GM12878 (cell line): Measurements from ENCODE around the gene RSRC1. TPM values are rescaled to one million over a fixed set of nuclear protein-coding genes. Genes with fewer than 3 reads are reported as not detected.

Experiments used
- ATAC-seq: fragments of 200-7000 bp; cut with Tn5 transposase; 3 replicates; pipeline ENCODE4 v1.9.1; 2020; ENCODE audit warnings: mild to moderate bottlenecking, moderate library complexity
- BruUV-seq: library from RNA; stranded (reverse); fragments of 400-500 nt; replicated peaks from 2 replicates; lab custom pipeline; 2021; lab: Mats Ljungman, UMichigan
- CTCF ChIA-PET: fragments of 300-600 bp; sonication (Branson Sonifier 250); formaldehyde crosslinking; extraction: SDS; loops from one replicate; lab custom pipeline; 2021; ENCODE audit warnings: inconsistent platforms; lab: Yijun Ruan, JAX
- POLR2A ChIA-PET: fragments of 350-600 bp; formaldehyde crosslinking; extraction: SDS; loops from one replicate; lab custom pipeline; 2021; ENCODE audit warnings: inconsistent platforms; lab: Charles Lee
- RAD21 ChIA-PET: fragments of 300-600 bp; sonication (Branson Sonifier 250); formaldehyde crosslinking; loops from one replicate; lab custom pipeline; 2023; ENCODE audit warnings: antibody characterized with exemption; ENCODE audit not compliant: unreplicated experiment; lab: Charles Lee
- SMC1A ChIA-PET: fragments of 300-600 bp; sonication (Branson Sonifier 250); formaldehyde crosslinking; loops from one replicate; lab custom pipeline; 2023; ENCODE audit not compliant: unreplicated experiment, uncharacterized antibody; lab: Charles Lee
- DNase-seq: peaks from one replicate; pipeline ENCODE4 v3.0.0-alpha.2; 2011; ENCODE audit warnings: low read depth, low spot score
- FAIRE-seq: peaks from 3 replicates; lab custom pipeline; 2011; peaks lifted over from hg19 to GRCh38; lab: Jason Lieb, UNC
- H2AFZ ChIP-seq: 2 replicates; pipeline ENCODE4 v1.6.0; 2011; ENCODE audit warnings: low read depth, low read length, control low read depth; ENCODE audit not compliant: control insufficient read depth
- H3K27ac ChIP-seq: 2 replicates; pipeline ENCODE4 v1.5.1; 2011; ENCODE audit warnings: control low read depth; ENCODE audit not compliant: control insufficient read depth, insufficient read depth
- H3K27me3 ChIP-seq, 2 experiments: replicated peaks in 1 of 2; 2 replicates each; pipeline versions ENCODE4 v1.6.0 to v1.6.1; 2011; ENCODE audit warnings: low read length in 1 of 2; ENCODE audit not compliant: control insufficient read depth in 2 of 2, insufficient read depth in 2 of 2
- H3K36me3 ChIP-seq, 2 experiments: 2 replicates each; pipeline ENCODE4 v1.5.1; 2011; ENCODE audit warnings: low read length in 1 of 2; ENCODE audit not compliant: control insufficient read depth in 2 of 2, insufficient read depth in 2 of 2
- H3K4me1 ChIP-seq: 2 replicates; pipeline ENCODE4 v1.6.1; 2011; ENCODE audit warnings: mild to moderate bottlenecking, low read length, moderate library complexity, mixed read lengths; ENCODE audit not compliant: control insufficient read depth, insufficient read depth
- H3K4me2 ChIP-seq: 2 replicates; pipeline ENCODE4 v1.6.0; 2011; ENCODE audit warnings: control low read depth; ENCODE audit not compliant: control insufficient read depth, insufficient read depth
- H3K4me3 ChIP-seq: fragments of 200-600 bp; sonication (generic); 2 replicates; pipeline ENCODE4 v1.5.1; 2016
- H3K79me2 ChIP-seq: 2 replicates; pipeline ENCODE4 v1.6.0; 2011; ENCODE audit warnings: low read length; ENCODE audit not compliant: control insufficient read depth, insufficient read depth
- H3K9ac ChIP-seq: 2 replicates; pipeline ENCODE4 v1.8.0; 2011; ENCODE audit warnings: low read length, control low read depth, mixed read lengths; ENCODE audit not compliant: control insufficient read depth, insufficient read depth
- H3K9me3 ChIP-seq: replicated peaks from 3 replicates; pipeline ENCODE4 v1.5.1; 2011; ENCODE audit warnings: mild to moderate bottlenecking, low read length; ENCODE audit not compliant: control insufficient read depth, insufficient read depth
- H4K20me1 ChIP-seq: 2 replicates; pipeline ENCODE4 v1.6.0; 2011; ENCODE audit not compliant: control insufficient read depth, insufficient read depth
- ASH2L ChIP-seq: fragments of 300-600, 200-600 bp; sonication (generic); IDR thresholded peaks from 2 replicates; pipeline ENCODE4 v1.6.1; 2017; ENCODE audit warnings: low read depth, mild to moderate bottlenecking, borderline replicate concordance
- CBFB ChIP-seq: IDR thresholded peaks from 2 replicates; pipeline ENCODE4 v1.6.1; 2016; ENCODE audit warnings: antibody characterized with exemption, low read depth
- CBX5 ChIP-seq: sonication (generic); IDR thresholded peaks from 2 replicates; pipeline ENCODE4 v1.6.1; 2016; ENCODE audit warnings: low read depth, moderate library complexity, mild to moderate bottlenecking, inconsistent platforms
- CHD4 ChIP-seq: fragments of 200-600 bp; sonication (generic); IDR thresholded peaks from 2 replicates; pipeline ENCODE4 v1.6.1; 2016; ENCODE audit warnings: mild to moderate bottlenecking
- EGR1 ChIP-seq, 2 experiments: IDR thresholded peaks; 1 replicate in 1 of 2; 2 replicates in 1 of 2; pipeline ENCODE4 v1.6.1; 2011 to 2012; ENCODE audit warnings: low read depth in 2 of 2, low read length in 2 of 2, borderline replicate concordance in 1 of 2, mild to moderate bottlenecking in 1 of 2, moderate library complexity in 1 of 2
- EP300 ChIP-seq, 2 experiments: fragments of 150-350 bp in 1 of 2; IDR thresholded peaks; 2 replicates each; pipeline ENCODE4 v1.6.1; 2011 to 2012; ENCODE audit warnings: low read depth in 2 of 2, low read length in 2 of 2, borderline replicate concordance in 1 of 2, improper control_type of control experiment in 1 of 2, inconsistent platforms in 1 of 2; ENCODE audit not compliant: control insufficient read depth in 1 of 2
- ETV6 ChIP-seq, 2 experiments: fragments of 450-650 bp in 1 of 2; IDR thresholded peaks in 1 of 2; conservative IDR thresholded peaks in 1 of 2; 2 replicates each; pipeline ENCODE4 v1.6.1; 2014; ENCODE audit warnings: antibody characterized with exemption in 1 of 2, borderline replicate concordance in 1 of 2, low read depth in 1 of 2, mild to moderate bottlenecking in 1 of 2, moderate library complexity in 1 of 2
- HDAC6 ChIP-seq: fragments of 200-600 bp; sonication (generic); IDR thresholded peaks from one replicate; pipeline ENCODE4 v1.8.0; 2017; ENCODE audit warnings: antibody characterized with exemption; ENCODE audit not compliant: unreplicated experiment
- MYB ChIP-seq: fragments of 150-350 bp; IDR thresholded peaks from 2 replicates; pipeline ENCODE4 v1.6.1; 2014; ENCODE audit warnings: mild to moderate bottlenecking, low read depth, low read length, borderline replicate concordance
- MYC ChIP-seq: IDR thresholded peaks from 2 replicates; pipeline ENCODE4 v1.6.1; 2011; ENCODE audit warnings: mild to moderate bottlenecking, low read length, moderate library complexity, inconsistent platforms; ENCODE audit not compliant: insufficient read depth, insufficient replicate concordance, insufficient read length, severe bottlenecking
- SREBF1 ChIP-seq: IDR thresholded peaks from 2 replicates; pipeline ENCODE4 v1.6.1; 2012; ENCODE audit warnings: mild to moderate bottlenecking, low read length
- STAT3 ChIP-seq: IDR thresholded peaks from 2 replicates; pipeline ENCODE4 v1.6.1; 2011; ENCODE audit warnings: low read depth, low read length, improper control_type of control experiment
- TAF1 ChIP-seq: IDR thresholded peaks from 2 replicates; pipeline ENCODE4 v1.6.1; 2011; ENCODE audit warnings: mild to moderate bottlenecking, low read depth, low read length, borderline replicate concordance
- TCF7 ChIP-seq: IDR thresholded peaks from 2 replicates; pipeline ENCODE4 v1.6.1; 2014; ENCODE audit warnings: antibody characterized with exemption, borderline replicate concordance
- WGBS: methylation state at CpG from one replicate; pipeline ENCODE4 v1.1.6; 2016; ENCODE audit warnings: low lambda C conversion rate; ENCODE audit not compliant: insufficient replicate concordance, insufficient coverage; ENCODE audit errors: missing lambda C conversion rate; 5-methylcytosine and 5-hydroxymethylcytosine counted together
- in situ Hi-C: fragments of 300-500 bp; cut with MboI; formaldehyde crosslinking; loops from 9 replicates; pipeline ENCODE4 v1.14.3; 2018; ENCODE audit warnings: mixed read lengths
- intact Hi-C: fragments of 100-400 bp; cut with micrococcal nuclease; formaldehyde crosslinking; loops from one replicate; pipeline ENCODE4 v1.14.2; 2022; ENCODE audit not compliant: unreplicated experiment
- polyA plus RNA-seq, 11 experiments: library from polyadenylated mRNA; depleted of rRNA in 4 of 11; unstranded in 6 of 11; stranded (reverse) in 5 of 11; fragments of >200 nt; fragmentation: Nextera tagmentation in 4 of 11; fragmentation: Illumina TruSeq in 1 of 11; extraction: Ambion mirVana in 4 of 11; extraction: Trizol in 1 of 11; gene quantifications; 1 replicate in 1 of 11; 2 replicates in 10 of 11; pipeline versions ENCODE4 v1.2.1 to v1.2.3, GENCODE V29; 2011 to 2016; ENCODE audit warnings: inconsistent platforms in 2 of 11, missing spikeins in 2 of 11, low read depth in 1 of 11
- total RNA-seq, 4 experiments: library from RNA; depleted of rRNA in 3 of 4; stranded (reverse); fragments of >200 nt in 3 of 4; fragmentation: Illumina TruSeq in 1 of 4; extraction: Trizol in 1 of 4; gene quantifications; 2 replicates each; pipeline versions ENCODE4 v1.2.1 to v1.2.3, GENCODE V29; 2013 to 2021
- TF ChIP-seq, protein P1 (sequence below): IDR thresholded peaks from 2 replicates; pipeline ENCODE4 v1.6.1; 2012; ENCODE audit warnings: low read depth, low read length, improper control_type of control experiment
- TF ChIP-seq, protein P2 (sequence below): fragments of 450-650 bp; formaldehyde crosslinking; IDR thresholded peaks from 2 replicates; pipeline ENCODE4 v1.5.0; 2022; ENCODE audit warnings: mild to moderate bottlenecking, missing genetic modification characterization

Gene RSRC1
- total and polyA plus RNA-seq, 10 of the 15 experiments (the other 5 are each of a cell fraction or from before 2014, with no cell fraction given), result 16.4 to 85.9 (median 42.0) TPM

DNA sequence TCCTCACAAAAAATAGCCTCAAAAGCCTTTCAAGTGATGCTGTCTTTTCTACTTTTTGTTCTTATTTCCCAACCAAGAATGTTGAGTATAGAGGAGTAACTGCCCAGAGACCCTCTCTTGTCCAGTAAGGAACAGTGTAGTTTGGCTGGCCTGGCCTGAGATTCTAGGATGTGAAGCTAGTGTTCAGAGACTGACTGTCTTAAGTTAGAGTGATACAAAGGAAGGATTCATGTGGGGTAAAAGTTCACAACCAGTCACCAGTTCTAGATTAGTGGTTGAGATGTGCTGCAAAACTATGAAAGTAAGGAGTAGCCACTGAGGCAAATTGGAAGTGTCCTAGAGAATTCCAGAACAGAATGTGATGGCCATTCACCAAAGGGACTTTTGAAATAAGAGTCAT, 49.1 kb downstream of the RSRC1 start (continued):
- no peak for TF ChIP-seq TCF7

DNA sequence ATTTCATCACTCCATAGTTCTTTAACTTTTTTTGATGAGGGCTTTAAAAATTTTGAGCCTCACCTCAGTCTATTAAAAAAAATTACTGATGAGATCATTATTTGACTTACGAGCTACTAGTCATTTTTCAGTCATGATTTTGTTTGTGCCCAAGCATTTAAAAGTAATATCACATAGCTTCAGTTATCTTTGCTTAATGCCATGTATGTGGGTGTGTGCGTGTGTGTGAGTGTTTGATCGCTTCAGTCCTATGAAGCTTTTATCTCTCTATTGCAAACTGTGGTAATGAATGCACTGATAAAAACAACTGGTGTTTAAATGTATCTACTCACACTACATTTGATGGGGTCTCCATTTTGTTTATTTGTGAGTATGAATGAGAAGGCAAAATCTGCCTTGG, 49.8 kb downstream of the RSRC1 start:
- Histone ChIP-seq H3K4me2 (no peak overlapping the region), H3K36me3 (peaks cover 0 to 1% of the 10 kb centered on the region in 2 experiments; a peak in 1 of 4 replicates), H4K20me1 (no peaks in the 10 kb centered on the region), H3K27me3 (no peaks in the 10 kb centered on the region), H2AFZ (no peak overlapping the region), H3K4me1 (no peaks in the 10 kb centered on the region), H3K9me3 (no peaks in the 10 kb centered on the region; the same call in 2 of the 3 replicates), H3K9ac (no peak overlapping the region), H3K4me3 (no peak overlapping the region), H3K27ac (no peak overlapping the region), H3K79me2 (no peaks in the 10 kb centered on the region)
- RAD21 ChIA-PET, result no interaction called here
- 99% methylated on average over 3 of the region's 3 CpGs for WGBS
- in situ Hi-C loops (no loop called here), intact Hi-C loops (no loop called here)
- no peak for ATAC-seq
- CTCF ChIA-PET, result interaction anchor here (0.6 to 1.0 kb wide), 2 partner anchors 11 to 18 kb away, joined by 3 read pairs; no protein-coding TSS in a partner anchor
- POLR2A ChIA-PET, result no interaction called here
- SMC1A ChIA-PET, result interaction anchor here (1.1 to 1.6 kb wide), 2 partner anchors 10 to 51 kb away, joined by 3 to 4 read pairs; no protein-coding TSS in a partner anchor
- DNase-seq, result no peak
- no TSS peak for BruUV-seq
- no peak for FAIRE-seq
- TF ChIP-seq TAF1 (no peak), SREBF1 (no peak), CBX5 (no peak), ASH2L (no peak), HDAC6 (no peak), CBFB (no peak), STAT3 (no peak), MYB (no peak), ETV6 (conservative IDR thresholded peaks at IDR 0.05 in 1 of 2, IDR thresholded peaks at IDR 0.05 in 1 of 2; ENCODE audit: borderline replicate concordance in 1 of 2, low read depth in 1 of 2) (no peak), MYC (no peak), EGR1 (IDR thresholded peaks at IDR 0.05; ENCODE audit: borderline replicate concordance in 1 of 2, low read depth in 2 of 2, low read length in 2 of 2) (no peak), EP300 (IDR thresholded peaks at IDR 0.05; ENCODE audit: borderline replicate concordance in 1 of 2, control insufficient read depth in 1 of 2, low read depth in 2 of 2, low read length in 2 of 2) (no peak), CHD4 (no peak)
- TF ChIP-seq, protein P1, sequence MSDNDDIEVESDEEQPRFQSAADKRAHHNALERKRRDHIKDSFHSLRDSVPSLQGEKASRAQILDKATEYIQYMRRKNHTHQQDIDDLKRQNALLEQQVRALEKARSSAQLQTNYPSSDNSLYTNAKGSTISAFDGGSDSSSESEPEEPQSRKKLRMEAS, result no peak
- TF ChIP-seq, protein P2, sequence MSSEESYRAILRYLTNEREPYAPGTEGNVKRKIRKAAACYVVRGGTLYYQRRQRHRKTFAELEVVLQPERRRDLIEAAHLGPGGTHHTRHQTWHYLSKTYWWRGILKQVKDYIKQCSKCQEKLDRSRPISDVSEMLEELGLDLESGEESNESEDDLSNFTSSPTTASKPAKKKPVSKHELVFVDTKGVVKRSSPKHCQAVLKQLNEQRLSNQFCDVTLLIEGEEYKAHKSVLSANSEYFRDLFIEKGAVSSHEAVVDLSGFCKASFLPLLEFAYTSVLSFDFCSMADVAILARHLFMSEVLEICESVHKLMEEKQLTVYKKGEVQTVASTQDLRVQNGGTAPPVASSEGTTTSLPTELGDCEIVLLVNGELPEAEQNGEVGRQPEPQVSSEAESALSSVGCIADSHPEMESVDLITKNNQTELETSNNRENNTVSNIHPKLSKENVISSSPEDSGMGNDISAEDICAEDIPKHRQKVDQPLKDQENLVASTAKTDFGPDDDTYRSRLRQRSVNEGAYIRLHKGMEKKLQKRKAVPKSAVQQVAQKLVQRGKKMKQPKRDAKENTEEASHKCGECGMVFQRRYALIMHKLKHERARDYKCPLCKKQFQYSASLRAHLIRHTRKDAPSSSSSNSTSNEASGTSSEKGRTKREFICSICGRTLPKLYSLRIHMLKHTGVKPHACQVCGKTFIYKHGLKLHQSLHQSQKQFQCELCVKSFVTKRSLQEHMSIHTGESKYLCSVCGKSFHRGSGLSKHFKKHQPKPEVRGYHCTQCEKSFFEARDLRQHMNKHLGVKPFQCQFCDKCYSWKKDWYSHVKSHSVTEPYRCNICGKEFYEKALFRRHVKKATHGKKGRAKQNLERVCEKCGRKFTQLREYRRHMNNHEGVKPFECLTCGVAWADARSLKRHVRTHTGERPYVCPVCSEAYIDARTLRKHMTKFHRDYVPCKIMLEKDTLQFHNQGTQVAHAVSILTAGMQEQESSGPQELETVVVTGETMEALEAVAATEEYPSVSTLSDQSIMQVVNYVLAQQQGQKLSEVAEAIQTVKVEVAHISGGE, result no peak
